T-helper 22 cell (primary cell): ENCODE measurements around the gene AP3S1.

Experiments used
- DNase-seq: peaks from one replicate; pipeline ENCODE4 v3.0.0-alpha.2; 2020; ENCODE audit warnings: low read depth

Gene AP3S1

DNA sequence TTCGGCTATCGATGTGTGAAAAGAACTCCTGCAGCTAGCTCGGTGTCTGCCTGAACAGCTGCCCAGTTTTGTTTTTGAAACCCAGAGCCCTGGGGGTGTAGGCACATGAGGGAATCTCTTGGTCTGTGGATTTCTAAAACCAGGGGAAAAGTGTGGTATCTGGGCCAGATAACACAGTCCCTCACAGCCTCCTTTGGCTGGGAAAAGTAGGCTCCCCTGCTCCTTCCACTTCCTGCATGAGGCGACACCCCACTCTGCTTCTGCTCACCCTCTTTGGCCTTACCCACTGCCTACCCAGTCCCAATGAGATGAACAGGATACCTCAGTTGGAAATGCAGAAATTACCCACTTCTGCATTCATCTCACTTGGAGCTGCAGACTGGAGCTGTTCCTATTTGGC, 15.8 kb upstream of the AP3S1 start:
- DNase-seq: no peak

DNA sequence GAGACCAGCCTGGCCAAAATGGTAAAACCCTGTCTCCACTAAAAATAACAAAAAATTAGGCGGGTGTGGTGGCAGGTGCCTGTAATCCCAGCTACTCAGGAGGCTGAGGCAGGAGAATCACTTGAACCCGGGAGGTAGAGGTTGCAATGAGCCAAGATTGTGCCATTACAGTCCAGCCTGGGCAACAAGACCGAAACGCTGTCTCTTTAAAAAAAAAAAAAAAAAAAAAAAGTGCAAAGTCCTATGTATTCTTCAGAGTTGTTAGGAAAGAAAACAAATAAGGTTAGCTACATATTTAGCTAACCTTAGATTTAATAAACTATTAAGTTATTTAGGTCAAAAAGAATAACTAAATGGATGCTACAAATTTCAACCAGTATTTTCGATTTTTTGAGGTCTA, 11.8 kb upstream of the AP3S1 start:
- DNase-seq: no peak

- DNase-seq: no peak
These were observed 10.5 kb upstream of the AP3S1 start for GRCh38 chr5:115831163-115831768.

DNA sequence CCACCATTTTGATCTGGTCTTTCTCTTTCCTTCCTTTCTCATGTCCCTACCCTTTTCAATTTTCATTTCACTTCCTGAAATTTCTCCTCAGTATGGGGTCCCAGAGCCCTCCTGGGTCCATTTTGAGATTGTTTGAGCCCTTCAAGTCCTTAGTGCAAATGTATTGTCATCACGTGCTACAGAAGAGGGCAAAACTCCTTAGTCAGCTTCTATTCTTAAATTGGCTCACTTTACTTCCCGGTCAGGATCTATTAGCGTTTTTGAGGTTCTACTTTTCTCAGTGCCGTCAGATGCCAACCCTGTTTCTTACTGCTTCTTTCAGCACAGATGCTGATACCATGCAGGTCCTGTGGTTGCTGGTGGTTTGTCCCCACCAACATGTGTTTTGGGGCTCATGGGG, 6.3 kb upstream of the AP3S1 start:
- no peak for DNase-seq

DNA sequence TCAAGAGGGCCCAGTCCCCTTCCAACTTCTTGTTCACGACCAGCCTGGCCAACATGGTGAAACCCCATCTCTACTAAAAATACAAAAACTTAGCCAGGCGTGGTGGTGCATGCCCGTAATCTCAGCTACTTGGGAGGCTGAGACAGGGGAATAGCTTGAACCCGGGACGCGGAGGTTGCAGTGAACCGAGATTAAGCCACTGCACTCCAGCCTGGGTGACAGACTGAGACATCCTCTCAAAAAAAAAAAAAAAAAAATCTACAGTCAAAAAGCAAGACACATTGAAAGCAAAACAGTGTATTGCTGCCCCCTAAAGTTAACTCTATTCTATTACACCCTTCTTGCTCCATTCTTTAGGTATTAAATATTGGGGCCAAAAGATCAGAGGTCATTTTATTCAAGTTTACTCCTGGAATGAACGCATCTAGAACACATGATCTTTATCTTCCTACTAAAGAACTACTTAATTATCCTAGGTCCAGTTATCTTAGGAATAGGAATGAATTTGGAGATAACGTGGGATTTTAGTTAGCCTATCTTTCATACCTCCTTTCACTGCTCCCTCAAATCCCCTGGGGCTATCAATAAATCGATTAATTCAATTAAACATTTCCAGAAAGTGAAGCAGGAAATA, 2.7 kb upstream of the AP3S1 start:
- no peak for DNase-seq

GRCh38 chr5:115840873-115841272, 862 bp upstream of the AP3S1 start:
- DNase-seq: no peak

DNA sequence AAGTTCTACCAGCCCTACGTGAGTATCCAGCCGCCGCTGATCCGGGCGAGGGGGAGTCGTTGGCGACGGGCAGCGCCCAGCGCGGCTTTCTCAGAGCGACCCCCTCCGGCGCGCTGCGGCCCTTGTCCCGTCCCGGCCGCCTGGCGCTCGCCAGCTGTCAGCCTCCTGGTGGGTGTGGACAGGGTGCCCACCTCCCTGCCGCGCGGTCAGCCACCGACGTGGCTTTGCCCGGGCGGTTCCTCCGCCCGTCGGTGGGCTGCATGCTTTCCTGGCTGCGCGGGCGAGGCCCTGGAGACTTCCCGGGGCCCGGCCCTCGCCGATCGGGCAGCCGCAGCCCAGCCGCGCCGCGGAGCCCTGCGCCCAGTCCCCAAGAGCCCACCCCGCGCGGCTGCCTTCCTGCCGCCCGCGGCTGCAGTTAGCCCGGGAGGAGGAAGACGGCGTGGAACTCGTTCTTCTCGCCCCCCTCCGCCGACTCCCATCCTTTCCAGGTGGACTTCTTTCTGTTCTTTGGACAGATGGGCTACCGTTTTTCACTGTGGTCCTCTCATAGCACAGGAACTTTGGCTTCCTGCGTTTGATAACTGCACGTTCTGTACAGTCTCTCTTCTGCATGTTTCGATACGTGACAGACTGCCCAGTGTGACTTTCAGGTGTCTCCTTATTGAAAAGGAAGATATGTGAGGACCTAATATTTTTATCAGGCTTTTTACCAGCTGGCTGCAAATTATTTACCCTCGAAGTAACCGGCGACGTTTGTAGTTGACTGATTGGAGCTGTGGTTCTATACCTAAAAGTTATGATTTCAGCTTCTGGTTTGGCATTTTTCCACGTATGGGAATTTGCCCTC, 577 bp downstream of the AP3S1 start:
- no peak for DNase-seq

DNA sequence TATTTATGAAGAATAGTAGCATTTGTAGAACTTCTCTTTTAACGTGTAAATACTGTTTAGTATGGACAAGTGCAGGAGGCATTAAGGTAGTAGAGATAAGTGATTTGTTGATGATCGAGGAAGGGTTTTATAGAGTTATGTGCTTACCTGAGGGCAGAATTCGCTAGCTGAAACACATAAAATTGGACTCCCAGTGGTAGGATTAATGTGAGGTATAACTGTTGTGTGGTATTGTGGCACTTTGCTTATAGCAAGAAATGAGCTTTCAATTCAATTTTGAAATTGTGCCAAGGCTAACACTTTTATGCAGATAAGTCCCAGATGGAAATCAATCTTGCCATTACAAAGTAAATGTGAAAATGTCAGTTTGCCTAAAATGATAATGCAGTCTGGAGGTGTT, 1.2 kb downstream of the AP3S1 start:
- DNase-seq: no peak

GRCh38 chr5:115843444-115844130, 1.9 kb downstream of the AP3S1 start:
- no peak for DNase-seq

DNA sequence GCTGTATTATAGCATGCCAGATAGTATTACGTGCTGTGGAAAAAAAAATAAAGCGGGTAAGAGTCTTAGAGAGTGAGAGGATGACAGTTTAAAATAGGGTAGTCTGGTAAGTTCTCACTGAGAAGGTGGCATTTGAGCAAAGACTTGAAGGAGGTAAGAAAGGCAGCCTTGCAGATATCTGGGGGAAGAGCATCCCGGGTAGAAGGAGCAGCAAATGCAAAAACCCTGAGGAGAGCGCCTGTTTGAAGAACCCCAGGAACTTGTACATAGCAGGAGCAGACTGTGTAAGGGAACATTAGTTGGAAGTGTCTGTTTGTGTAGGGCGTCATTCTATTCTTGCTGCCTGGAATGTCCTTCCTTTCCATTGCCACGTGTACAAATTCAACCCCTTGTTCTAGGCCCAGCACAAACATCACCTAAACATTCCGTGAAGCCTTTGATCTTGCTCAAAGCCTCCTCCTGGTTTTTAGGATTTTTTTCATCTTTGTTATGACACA, 2.6 kb downstream of the AP3S1 start:
- DNase-seq: no peak

- no peak for DNase-seq
These were observed 5.6 kb downstream of the AP3S1 start for GRCh38 chr5:115847290-115847689.

DNA sequence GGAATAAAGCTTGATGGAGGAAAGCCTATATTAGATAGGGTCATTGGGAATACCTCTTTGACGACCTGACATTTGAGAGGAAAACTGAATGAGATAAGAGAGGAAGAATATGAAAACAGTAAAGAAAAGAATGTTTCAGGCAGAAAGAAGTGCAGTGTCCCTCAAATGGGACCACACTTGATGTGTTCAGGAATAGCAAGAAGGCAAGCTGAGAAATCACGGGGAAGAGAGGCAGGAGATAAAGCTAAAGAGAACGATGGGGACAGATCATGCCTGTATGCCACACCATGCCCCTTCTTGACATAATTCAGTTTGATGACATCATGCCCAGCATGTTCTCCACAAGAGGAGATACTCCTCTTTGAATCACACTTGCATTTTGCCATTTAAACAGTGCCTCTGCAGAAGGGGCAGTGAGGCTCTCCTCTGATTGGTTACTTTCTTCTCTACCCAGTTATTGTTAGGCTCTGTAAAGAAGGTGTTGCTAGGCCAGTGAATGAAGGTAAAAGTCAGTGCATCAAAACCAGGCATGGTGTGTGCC, 7.6 kb downstream of the AP3S1 start:
- no peak for DNase-seq

DNA sequence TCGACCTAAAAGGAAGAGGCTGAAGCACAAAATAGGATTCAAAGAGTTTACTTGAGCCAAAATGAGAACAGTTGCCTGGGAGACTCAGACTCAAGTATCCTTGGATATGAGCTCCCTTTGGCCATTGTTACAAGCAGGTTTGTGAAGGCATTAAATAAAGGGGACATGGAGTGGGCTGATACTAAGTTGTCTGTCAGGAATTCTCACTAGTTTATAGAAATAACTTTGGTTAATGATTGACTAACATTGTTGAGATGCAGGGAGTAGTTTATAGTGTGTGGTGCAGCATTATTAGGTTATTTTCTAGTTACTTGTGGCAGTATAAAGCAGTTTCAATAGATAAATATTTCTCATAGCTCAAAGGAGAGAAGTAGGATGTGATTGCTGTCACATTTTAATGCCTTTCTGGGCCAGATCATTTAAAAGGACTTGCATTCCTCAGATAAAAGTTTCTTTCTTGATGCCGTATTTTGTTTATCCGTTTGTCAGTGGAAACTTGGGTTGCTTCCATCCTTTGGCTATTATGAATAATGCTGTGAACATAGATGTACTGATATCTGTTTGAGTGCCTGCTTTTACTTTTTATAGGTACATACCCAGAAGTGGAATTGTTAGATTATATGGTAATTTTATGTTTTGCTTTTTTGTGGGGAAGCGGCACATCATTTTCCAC, 9.1 kb downstream of the AP3S1 start:
- no peak for DNase-seq

DNA sequence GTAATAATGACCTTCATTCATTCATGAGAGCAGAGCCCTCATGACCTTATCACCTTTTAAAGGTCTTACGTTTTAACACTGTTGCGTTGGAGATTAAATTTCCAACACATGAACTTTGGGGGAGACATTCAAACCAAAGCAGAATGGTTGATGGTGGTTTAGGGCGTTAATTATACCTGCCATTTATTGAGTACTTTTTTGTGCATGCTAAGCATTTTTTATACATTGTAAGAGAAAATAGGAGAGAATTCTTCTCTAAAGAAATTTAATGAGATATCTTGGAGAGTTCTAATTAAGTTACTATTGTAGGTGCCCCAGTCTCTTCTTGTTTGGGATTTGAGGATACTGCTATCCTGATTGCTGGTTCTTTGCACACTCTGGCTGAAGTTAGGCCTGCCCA, 12.4 kb downstream of the AP3S1 start:
- no peak for DNase-seq

GRCh38 chr5:115855959-115856358, 14.2 kb downstream of the AP3S1 start:
- no peak for DNase-seq

DNA sequence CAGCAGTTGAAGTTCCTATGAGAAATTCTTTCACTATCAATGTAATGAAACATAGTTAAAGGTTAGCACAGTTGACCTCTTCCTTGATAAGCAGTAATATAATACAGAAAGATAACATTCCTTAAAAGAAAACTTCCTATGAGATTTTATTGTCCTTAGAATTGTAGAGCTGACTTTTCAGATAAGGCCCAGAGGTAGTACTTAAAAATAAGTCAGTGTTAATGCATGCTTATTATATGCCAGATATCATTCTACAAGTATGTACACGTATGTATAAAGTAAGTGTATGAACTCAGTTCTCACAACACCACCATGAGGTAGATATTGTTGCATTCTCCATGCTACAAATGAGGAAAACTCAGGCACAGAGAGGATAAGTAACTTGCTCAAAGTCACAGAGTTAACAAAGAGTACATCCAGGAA, 15.3 kb downstream of the AP3S1 start:
- DNase-seq: no peak

GRCh38 chr5:115857626-115858349, 16.1 kb downstream of the AP3S1 start:
- DNase-seq: no peak

GRCh38 chr5:115858396-115858795, 16.7 kb downstream of the AP3S1 start:
- DNase-seq: no peak

DNA sequence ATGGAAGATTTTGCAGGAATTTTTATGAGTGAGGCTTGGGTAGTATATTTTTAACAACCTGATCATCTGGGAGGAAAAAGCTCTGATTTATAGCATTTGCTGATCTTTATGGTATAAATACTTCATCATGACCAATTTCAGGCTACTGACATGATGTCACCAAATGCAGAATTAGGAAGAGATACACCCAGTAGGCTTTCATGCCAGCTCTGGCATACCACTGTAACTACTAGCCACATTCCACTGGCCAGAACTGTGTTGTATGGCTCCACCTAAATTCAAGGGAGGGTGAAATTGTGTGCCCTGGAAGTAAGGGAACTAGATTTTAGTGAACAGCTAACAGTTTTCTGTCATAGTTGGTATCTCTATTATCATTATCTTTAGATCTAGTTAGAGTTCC, 17.6 kb downstream of the AP3S1 start:
- DNase-seq: no peak

DNA sequence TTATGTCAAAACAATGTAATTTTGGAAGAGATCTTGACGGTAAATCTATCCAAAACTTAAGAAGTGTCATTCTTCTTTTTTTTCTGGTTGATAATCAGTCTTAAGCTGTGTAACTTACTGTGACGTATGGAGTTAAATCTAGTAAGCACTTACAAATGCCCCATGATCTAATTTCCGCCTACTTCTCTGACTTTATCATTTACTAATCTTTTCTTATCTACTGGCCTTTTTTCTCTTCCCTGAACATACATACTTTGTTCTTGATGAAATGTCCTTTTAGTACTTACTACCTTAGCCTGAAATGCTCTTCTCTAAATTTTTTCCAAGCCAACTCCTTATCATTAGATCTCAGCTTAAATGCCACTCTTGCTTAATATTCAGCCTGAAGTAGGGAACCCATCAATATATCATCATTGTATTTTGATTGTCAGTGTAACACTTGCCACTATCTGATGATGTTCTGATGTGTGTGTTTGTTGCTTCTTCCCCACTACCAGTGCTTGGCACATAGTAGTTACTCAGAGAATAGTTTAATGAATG, 27.6 kb downstream of the AP3S1 start:
- DNase-seq: no peak

DNA sequence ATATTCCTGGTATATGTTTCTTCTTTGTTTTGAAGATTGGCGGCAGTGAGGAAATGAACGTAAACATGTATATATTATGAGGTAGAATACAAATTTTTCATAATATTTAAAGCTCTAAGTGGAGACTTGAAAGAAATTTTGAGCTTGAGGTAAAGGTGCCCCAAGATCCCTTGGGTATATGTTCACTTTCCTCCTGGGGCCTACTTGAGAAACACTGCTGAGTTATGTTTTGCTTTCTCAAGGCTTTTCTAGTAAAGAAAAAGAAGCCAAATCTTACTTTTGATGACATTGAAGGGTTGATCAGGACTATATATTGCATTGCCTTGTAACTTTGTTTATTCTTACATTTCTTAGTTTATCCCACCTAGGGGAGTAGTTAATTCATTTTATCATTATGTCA, 30.7 kb downstream of the AP3S1 start:
- DNase-seq: no peak
